AG10803 (cell line): Measurements from ENCODE around the gene MYOM1.
A peak's percentile ranks its signal among the peaks of the same experiment; 100 is the strongest.

Source experiments
- DNase-seq: peaks from one replicate; pipeline ENCODE4 v3.0.0; 2010; ENCODE audit warnings: low read depth
- H3K4me3 ChIP-seq: 2 replicates; pipeline ENCODE4 v1.5.1; 2011; ENCODE audit warnings: mild to moderate bottlenecking, low read length, control low read depth
- TF ChIP-seq, protein P1 (sequence below): conservative IDR thresholded peaks from 2 replicates; pipeline ENCODE4 v1.5.1; 2011; ENCODE audit warnings: mild to moderate bottlenecking, low read length, control low read depth, inconsistent platforms

Gene MYOM1

DNA sequence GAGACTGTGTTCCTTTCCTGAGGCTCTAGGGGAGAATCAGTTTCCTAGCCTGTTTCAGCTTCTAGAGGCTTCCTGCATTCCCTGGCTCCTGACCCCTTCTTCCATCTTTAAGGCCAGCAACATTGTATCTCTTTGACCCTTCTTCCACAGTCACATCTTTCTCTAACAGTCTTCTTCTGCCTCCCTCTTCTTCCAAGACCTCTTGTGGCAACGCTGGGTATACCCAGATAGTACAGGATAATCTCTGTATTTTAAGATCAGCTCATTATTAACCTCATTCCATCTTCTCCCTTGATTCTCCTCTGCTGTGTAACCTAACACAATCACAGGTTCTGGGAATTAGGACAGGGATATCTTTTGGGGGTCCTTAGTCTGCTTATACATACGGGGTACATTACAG lies 19.0 kb upstream of the MYOM1 start:
- TF ChIP-seq, protein P1, sequence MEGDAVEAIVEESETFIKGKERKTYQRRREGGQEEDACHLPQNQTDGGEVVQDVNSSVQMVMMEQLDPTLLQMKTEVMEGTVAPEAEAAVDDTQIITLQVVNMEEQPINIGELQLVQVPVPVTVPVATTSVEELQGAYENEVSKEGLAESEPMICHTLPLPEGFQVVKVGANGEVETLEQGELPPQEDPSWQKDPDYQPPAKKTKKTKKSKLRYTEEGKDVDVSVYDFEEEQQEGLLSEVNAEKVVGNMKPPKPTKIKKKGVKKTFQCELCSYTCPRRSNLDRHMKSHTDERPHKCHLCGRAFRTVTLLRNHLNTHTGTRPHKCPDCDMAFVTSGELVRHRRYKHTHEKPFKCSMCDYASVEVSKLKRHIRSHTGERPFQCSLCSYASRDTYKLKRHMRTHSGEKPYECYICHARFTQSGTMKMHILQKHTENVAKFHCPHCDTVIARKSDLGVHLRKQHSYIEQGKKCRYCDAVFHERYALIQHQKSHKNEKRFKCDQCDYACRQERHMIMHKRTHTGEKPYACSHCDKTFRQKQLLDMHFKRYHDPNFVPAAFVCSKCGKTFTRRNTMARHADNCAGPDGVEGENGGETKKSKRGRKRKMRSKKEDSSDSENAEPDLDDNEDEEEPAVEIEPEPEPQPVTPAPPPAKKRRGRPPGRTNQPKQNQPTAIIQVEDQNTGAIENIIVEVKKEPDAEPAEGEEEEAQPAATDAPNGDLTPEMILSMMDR, result peak; percentile 21; the same call in 1 of the 2 replicates
- DNase-seq, result no peak
- H3K4me3 ChIP-seq, result no peak overlapping the region

DNA sequence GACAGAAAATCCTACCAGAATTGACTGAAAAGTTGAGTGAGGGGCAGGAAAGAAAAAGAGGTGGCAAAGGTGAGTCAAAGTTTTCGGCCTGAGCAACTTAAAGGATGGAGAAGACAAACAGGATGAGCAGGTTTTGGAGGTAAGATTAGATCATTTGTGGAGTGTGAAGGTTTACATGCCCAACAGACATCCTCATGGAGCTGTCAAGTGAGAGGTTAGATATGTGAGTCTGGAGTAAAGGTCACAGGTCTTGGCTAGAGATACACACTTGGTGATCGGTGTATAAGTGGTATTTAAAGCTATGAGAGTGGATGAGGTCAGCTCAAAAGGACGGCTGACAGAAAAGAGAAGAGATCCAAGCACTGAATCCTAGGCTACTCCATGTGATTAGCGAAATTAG lies 16.7 kb upstream of the MYOM1 start:
- TF ChIP-seq, protein P1, result no peak
- DNase-seq, result no peak

DNA sequence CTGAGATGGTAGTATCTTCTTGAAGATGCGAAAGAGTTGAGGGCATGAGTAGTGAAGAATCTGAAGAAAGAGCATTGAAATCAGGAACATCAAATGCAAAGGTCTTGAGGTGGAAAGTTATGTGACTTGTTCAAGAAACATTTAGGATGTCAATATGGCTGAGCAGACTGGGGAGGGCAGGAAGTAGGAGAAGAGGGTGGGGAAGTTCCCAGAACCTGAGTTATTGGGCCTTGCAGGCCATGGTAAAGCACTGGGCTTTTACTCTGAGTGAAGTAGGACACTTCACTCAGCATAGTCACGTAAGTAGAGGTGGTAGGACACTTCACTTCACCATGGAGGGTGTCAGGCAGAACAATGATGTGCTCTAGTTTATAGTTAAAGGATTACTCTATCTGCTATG lies 16.1 kb upstream of the MYOM1 start:
- no peak overlapping the region for H3K4me3 ChIP-seq
- TF ChIP-seq, protein P1, result no peak
- DNase-seq, result no peak

More for the DNA sequence above, 16.7 kb upstream of the MYOM1 start:
- no peak overlapping the region for H3K4me3 ChIP-seq

DNA sequence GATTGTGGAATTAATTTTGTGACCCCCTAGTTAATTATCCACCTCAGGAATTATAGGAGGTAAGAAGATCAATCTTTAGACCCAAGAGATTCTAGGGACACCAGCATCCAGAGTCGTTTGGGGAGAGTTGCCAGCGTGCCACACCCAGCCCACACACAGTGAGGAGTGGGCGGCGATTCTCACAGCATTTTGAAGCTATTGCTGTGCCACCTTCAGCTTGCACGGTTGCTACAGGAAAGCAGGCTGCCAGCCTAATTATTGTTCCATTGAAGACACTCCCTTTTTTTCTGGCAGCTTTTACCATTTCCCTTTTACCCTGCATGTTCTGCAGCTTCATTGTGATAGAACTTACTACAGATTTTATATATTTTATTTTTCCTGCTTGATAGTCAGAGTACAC lies 14.7 kb upstream of the MYOM1 start:
- no peak overlapping the region for H3K4me3 ChIP-seq
- DNase-seq, result no peak
- TF ChIP-seq, protein P1, result no peak

DNA sequence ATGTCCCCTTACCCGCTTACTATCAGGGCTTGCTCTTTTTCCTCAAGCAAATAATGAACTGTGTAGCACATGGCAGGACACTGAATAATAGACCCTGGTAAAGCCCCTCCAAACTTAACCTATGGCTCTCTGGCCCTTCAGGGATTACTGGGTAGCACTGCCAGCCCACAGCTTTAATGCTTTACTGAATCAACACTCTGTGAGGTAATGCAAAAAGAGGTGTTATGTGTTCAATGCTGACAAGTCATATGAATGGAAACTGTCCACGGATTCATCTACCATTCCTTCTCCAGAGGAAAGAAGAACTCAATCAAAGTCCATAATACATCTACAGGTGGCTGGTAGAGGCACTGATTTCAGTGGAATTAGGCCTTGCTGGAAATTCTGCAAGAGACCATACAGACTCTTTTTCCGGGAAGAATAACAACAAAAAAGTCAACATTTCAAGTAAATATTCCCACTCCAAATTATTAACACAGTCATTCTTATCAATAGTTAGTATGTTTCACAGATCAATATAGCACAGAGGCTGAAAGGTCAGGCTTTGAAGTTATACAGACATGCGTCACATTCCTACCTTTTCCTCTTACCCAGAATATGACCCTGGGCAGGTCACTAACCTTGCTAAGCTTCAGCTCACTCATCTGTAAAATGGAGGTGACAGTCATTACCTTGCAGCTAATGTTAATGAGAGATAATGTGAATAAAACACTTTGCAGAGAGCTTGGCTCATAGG lies 13.8 kb upstream of the MYOM1 start:
- no peak for DNase-seq
- TF ChIP-seq, protein P1, result no peak
- no peak overlapping the region for H3K4me3 ChIP-seq

DNA sequence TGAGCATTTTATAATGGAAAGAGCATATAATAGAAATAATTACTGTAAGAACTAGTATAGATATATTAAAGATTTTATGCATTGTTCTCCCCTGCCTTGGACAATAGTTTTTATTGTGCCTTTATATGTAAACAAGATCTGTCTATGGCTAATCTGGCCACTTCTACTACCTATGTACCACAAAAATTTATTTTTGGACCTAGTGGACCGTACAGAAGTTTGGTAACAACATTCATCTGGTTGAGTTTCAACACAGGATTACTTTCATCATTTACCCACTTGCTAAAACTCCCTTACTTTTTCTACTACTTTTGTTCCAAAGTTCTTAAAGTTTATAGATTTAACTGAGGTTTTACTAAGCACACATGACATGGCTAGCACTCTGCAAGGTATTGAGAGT lies 13.2 kb upstream of the MYOM1 start:
- TF ChIP-seq, protein P1, result no peak
- H3K4me3 ChIP-seq, result no peak overlapping the region
- DNase-seq, result no peak
